Heart right ventricle (tissue), 16 donors: Measurements from ENCODE around the gene TPSAB1. TPM values are rescaled to one million over a fixed set of nuclear protein-coding genes. Genes with fewer than 3 reads are reported as not detected.

Experiments
- ATAC-seq, 8 donors: fragments of 200-7000 bp; cut with Tn5 transposase; one replicate each; pipeline ENCODE4 v1.9.1; 2020; ENCODE audit warnings: mild to moderate bottlenecking in 8 of 8, moderate library complexity in 8 of 8, moderate number of reproducible peaks in 1 of 8
- DNase-seq, 2 donors: peaks; one replicate each; pipeline ENCODE4 v3.0.0-alpha.2; 2020
- H3K27ac ChIP-seq, 10 donors: fragments of 200-600 bp; sonication (generic) in 2 of 10; one replicate each; pipeline versions ENCODE4 v1.5.0 to v1.8.0; 2020 to 2022; ENCODE audit warnings: mild to moderate bottlenecking in 3 of 10
- H3K27me3 ChIP-seq, 7 donors: fragments of 200-600 bp; one replicate each; pipeline ENCODE4 v1.8.0; 2021 to 2022; ENCODE audit warnings: mild to moderate bottlenecking in 2 of 7
- H3K36me3 ChIP-seq, 9 donors: fragments of 200-600 bp; sonication (generic) in 1 of 9; one replicate each; pipeline versions ENCODE4 v1.5.0 to v1.8.0; 2020 to 2022; ENCODE audit warnings: mild to moderate bottlenecking in 2 of 9
- H3K4me1 ChIP-seq, 9 donors: fragments of 200-600 bp; sonication (generic) in 1 of 9; one replicate each; pipeline versions ENCODE4 v1.5.0 to v1.8.0; 2020 to 2022; ENCODE audit warnings: mild to moderate bottlenecking in 4 of 9
- H3K4me3 ChIP-seq, 10 donors: fragments of 200-600 bp; sonication (generic) in 2 of 10; one replicate each; pipeline versions ENCODE4 v1.5.0 to v1.8.0; 2020 to 2022; ENCODE audit warnings: mild to moderate bottlenecking in 7 of 10, moderate library complexity in 2 of 10
- H3K9me3 ChIP-seq, 11 donors: fragments of 200-600 bp in 10 of 11; sonication (generic) in 2 of 11; one replicate each; pipeline versions ENCODE4 v1.5.0 to v1.8.0; 2013 to 2022; ENCODE audit warnings: mild to moderate bottlenecking in 2 of 11, control low read depth in 1 of 11, moderate library complexity in 1 of 11
- WGBS, 2 donors: extraction: QIAGEN DNeasy Blood & Tissue Kit; methylation state at CpG; one replicate each; pipeline ENCODE4 v1.1.7; 2013; ENCODE audit warnings: inconsistent platforms in 1 of 2; 5-methylcytosine and 5-hydroxymethylcytosine counted together
- intact Hi-C, 10 donors: fragments of 100-400 bp; cut with DNase I; formaldehyde crosslinking; loops; one replicate each; pipeline versions ENCODE4 v1.11.1 to v1.14.2; 2022
- polyA plus RNA-seq, 2 donors: library from polyadenylated mRNA; stranded (reverse); fragments of 200-250 nt; gene quantifications; one replicate each; pipeline ENCODE4 v1.2.3, GENCODE V29; 2013
- total RNA-seq, 10 donors: library from RNA; stranded (reverse); fragmentation: NEBNext Ultra II Directional in 3 of 10; extraction: Animal tissue kit (Norgen Biotek cat#: 25700) in 3 of 10; gene quantifications; one replicate each; pipeline versions ENCODE4 v1.2.1 to v1.2.4, GENCODE V29; 2021 to 2023
- TF ChIP-seq, protein P1 (sequence below), 9 donors: fragments of 200-600 bp; sonication (generic) in 2 of 9; IDR thresholded peaks; one replicate each; pipeline versions ENCODE4 v1.5.0 to v1.8.0; 2021 to 2022; ENCODE audit warnings: antibody characterized with exemption in 9 of 9, mild to moderate bottlenecking in 5 of 9, moderate library complexity in 1 of 9
- donor health status: Arrhythmogenic right ventricular cardiomyopathy.
- donor health status: ischemic (EF 13 %, LVEDD 7.1; RV severe dilation, severe dysfunction).
- donor health status: healthy with polysubstance abuse.
- donor health status: DM: no; HTN: yes; CAD: no.
- donor health status: DM: no; HTN: no; CAD: no.
- donor health status: ischemic (EF 25% LVEDD 6.9; RV normal size, moderate dysfunction).
- donor health status: ischemic (EF 25% LVEDD 5.7; RV mildly dilated, moderate dysfunction).
- donor health status: healthy.
- donor health status: DM: yes; HTN: yes; CAD: no.
- donor health status: Ischemic cardiomyopathy.
- donor health status: ischemic (EF 35%, LVEDD 5.7; RV mildly dilated, moderate dysfunction).
- donor health status: nonischemic (EF 11% LVEDD 7.7; RV severe dilation, severe dysfunction).
- donor health status: DM: yes; HTN: yes; CAD: no.
- donor health status: PGD.
- donor health status: ischemic (EF 29% LVEDD 5.4; RV normal size, mild dysfunction).
- donor health status: nonischemic (EF 23%, LVEDD 6.1; RV moderate dilation, normal function).

Gene TPSAB1
- total and polyA plus RNA-seq, 12 donors = 0.53 to 11.4 (median 2.2) TPM

DNA sequence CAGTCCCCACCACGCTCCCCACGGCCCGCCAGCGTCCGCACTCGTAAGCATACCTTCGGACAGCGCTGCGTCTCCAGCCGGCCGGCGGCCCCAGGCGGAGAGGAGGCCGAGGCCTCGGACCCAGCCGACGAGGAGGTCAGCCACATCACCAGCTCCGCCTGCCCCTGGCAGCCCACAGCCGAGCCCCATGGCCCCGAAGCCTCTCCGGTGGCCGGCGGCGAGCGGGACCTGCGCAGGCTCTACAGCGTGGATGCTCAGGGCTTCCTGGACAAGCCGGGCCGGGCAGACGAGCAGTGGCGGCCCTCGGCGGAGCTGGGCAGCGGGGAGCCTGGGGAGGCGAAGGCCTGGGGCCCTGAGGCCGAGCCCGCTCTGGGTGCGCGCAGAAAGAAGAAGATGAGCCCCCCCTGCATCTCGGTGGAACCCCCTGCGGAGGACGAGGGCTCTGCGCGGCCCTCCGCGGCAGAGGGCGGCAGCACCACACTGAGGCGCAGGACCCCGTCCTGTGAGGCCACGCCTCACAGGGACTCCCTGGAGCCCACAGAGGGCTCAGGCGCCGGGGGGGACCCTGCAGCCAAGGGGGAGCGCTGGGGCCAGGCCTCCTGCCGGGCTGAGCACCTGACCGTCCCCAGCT, 20.3 kb upstream of the TPSAB1 start:
- ATAC-seq (no peak), DNase-seq (no peak)
- Histone ChIP-seq H3K36me3 (no peaks in the 10 kb centered on the region), H3K27ac (no peak overlapping the region), H3K4me1 (no peaks in the 10 kb centered on the region), H3K27me3 (no peaks in the 10 kb centered on the region), H3K4me3 (no peak overlapping the region), H3K9me3 (no peaks in the 10 kb centered on the region)
- WGBS, 2 donors = 92% methylated on average over 51 to 55 of the region's 55 CpGs
- intact Hi-C loops = no loop called here
- TF ChIP-seq, protein P1, sequence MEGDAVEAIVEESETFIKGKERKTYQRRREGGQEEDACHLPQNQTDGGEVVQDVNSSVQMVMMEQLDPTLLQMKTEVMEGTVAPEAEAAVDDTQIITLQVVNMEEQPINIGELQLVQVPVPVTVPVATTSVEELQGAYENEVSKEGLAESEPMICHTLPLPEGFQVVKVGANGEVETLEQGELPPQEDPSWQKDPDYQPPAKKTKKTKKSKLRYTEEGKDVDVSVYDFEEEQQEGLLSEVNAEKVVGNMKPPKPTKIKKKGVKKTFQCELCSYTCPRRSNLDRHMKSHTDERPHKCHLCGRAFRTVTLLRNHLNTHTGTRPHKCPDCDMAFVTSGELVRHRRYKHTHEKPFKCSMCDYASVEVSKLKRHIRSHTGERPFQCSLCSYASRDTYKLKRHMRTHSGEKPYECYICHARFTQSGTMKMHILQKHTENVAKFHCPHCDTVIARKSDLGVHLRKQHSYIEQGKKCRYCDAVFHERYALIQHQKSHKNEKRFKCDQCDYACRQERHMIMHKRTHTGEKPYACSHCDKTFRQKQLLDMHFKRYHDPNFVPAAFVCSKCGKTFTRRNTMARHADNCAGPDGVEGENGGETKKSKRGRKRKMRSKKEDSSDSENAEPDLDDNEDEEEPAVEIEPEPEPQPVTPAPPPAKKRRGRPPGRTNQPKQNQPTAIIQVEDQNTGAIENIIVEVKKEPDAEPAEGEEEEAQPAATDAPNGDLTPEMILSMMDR (IDR thresholded peaks at IDR 0.05) = no peak

DNA sequence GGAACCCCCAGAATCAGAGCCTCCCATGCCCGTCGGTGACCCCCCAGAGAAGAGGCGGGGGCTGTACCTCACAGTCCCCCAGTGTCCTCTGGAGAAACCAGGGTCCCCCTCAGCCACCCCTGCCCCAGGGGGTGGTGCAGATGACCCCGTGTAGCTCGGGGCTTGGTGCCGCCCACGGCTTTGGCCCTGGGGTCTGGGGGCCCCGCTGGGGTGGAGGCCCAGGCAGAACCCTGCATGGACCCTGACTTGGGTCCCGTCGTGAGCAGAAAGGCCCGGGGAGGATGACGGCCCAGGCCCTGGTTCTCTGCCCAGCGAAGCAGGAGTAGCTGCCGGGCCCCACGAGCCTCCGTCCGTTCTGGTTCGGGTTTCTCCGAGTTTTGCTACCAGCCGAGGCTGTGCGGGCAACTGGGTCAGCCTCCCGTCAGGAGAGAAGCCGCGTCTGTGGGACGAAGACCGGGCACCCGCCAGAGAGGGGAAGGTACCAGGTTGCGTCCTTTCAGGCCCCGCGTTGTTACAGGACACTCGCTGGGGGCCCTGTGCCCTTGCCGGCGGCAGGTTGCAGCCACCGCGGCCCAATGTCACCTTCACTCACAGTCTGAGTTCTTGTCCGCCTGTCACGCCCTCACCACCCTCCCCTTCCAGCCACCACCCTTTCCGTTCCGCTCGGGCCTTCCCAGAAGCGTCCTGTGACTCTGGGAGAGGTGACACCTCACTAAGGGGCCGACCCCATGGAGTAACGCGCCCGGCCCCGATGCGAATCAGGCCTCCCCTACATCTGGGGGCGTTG, 19.5 kb upstream of the TPSAB1 start:
- no peaks in the 10 kb centered on the region for H3K36me3 ChIP-seq
- intact Hi-C loops = no loop called here
- H3K9me3 ChIP-seq = no peaks in the 10 kb centered on the region
- no peak overlapping the region for H3K27ac ChIP-seq
- no peak for ATAC-seq
- TF ChIP-seq, protein P1 (IDR thresholded peaks at IDR 0.05) = no peak
- no peak overlapping the region for H3K4me3 ChIP-seq
- DNase-seq = no peak
- H3K4me1 ChIP-seq = no peaks in the 10 kb centered on the region
- 75 to 85% methylated on average over 45 to 48 of the region's 48 CpGs for WGBS, 2 donors
- H3K27me3 ChIP-seq = no peaks in the 10 kb centered on the region

DNA sequence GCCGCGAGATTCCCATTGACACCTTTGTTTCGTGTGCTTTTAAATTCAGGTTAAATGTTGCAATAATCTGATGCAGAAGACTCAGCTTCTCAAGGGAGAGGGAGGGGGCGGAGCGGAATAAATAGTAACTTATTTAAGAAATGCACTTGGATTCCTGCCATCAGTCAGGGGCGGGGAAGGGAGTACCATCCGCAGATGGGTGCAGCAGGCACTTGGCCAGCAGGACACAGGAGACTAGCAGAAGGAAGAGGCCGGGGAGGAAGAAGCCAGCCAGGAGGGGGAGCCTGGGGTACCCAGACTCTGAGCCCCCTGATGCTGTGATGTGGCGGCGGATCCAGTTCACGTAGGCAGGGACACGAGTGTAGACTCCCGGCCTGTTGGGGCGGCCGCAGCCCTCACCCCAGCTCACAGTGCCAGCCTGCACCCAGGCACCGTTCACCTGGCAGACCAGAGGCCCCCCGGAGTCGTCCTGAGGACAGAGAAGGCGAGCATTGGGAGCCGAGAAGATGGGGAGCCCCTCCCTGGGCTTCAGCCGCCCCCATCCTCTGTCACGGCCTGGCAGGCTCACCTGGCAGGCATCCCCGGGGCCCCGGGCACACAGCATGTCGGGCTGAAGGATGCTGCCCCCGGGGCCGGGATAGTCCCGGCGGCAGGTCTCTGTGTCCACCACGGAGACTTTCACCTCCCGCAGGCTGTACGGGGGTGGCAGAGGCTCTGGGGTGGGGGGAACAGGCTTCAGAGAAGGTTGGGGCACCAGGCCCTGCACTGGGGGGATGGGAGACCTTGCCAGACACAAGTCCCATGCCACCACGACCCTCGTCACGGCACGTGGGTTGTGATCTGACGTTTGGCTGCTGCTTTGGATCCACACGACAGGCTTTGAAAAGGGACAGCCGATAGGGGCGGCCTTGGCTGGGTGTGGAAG, 18.6 kb upstream of the TPSAB1 start:
- WGBS, 2 donors = 79 to 82% methylated on average over 40 of the region's 40 CpGs
- no peaks in the 10 kb centered on the region for H3K9me3 ChIP-seq
- no peak overlapping the region for H3K4me3 ChIP-seq
- DNase-seq (no peak), ATAC-seq (no peak)
- H3K4me1 ChIP-seq = no peaks in the 10 kb centered on the region
- TF ChIP-seq, protein P1 (IDR thresholded peaks at IDR 0.05) = no peak
- no peaks in the 10 kb centered on the region for H3K27me3 ChIP-seq
- no peak overlapping the region for H3K27ac ChIP-seq
- intact Hi-C loops = no loop called here
- H3K36me3 ChIP-seq = no peaks in the 10 kb centered on the region
